Ureter (tissue), 1 donor: ENCODE data around the gene FGG. TPM values are rescaled to one million over a fixed set of nuclear protein-coding genes. Genes with fewer than 3 reads are reported as not detected.
A peak's percentile ranks its signal among the peaks of the same experiment; 100 is the strongest.

Experiments used
- DNase-seq: peaks from one replicate; pipeline ENCODE4 v3.0.0-alpha.2; 2020; ENCODE audit warnings: low spot score
- total RNA-seq: library from RNA; stranded (reverse); gene quantifications from one replicate; pipeline ENCODE4 v1.2.4, GENCODE V29; 2023
- donor health status: DM: yes; HTN: yes; CAD: no.

FGG gene
- 0.57 TPM for total RNA-seq

- no peak for DNase-seq
These were observed at the start of gene FGG for GRCh38 chr4:154612472-154613414. FGG (minus strand) TSS chr4:154612656; CDS start chr4:154612609, 47 bp downstream.

- DNase-seq: no peak
These were observed 47.6 kb upstream of the FGG start for GRCh38 chr4:154660052-154660451.

GRCh38 chr4:154658680-154659405 is 46.4 kb upstream of the FGG start:
- DNase-seq: no peak

GRCh38 chr4:154643493-154643892 is 31.0 kb upstream of the FGG start:
- no peak for DNase-seq

GRCh38 chr4:154642373-154643009 is 30.0 kb upstream of the FGG start:
- DNase-seq: no peak

GRCh38 chr4:154640999-154641398 is 28.5 kb upstream of the FGG start:
- no peak for DNase-seq

GRCh38 chr4:154634058-154634457 is 21.6 kb upstream of the FGG start:
- no peak for DNase-seq

- no peak for DNase-seq
These were observed 19.4 kb upstream of the FGG start for GRCh38 chr4:154631828-154632227.

GRCh38 chr4:154630324-154630723 is 17.9 kb upstream of the FGG start:
- DNase-seq: no peak

- DNase-seq: peak; percentile 48
These were observed 14.5 kb upstream of the FGG start for GRCh38 chr4:154626793-154627484.

GRCh38 chr4:154625971-154626370 is 13.5 kb upstream of the FGG start:
- DNase-seq: no peak

GRCh38 chr4:154623995-154624394 is 11.5 kb upstream of the FGG start:
- DNase-seq: no peak

GRCh38 chr4:154623436-154623835 is 11.0 kb upstream of the FGG start:
- no peak for DNase-seq

GRCh38 chr4:154622598-154622997 is 10.1 kb upstream of the FGG start:
- no peak for DNase-seq

- no peak for DNase-seq
These were observed 7.7 kb upstream of the FGG start for GRCh38 chr4:154620111-154620510.

- DNase-seq: no peak
These were observed 6.4 kb upstream of the FGG start for GRCh38 chr4:154618708-154619315.

- no peak for DNase-seq
These were observed 5.4 kb upstream of the FGG start for GRCh38 chr4:154617820-154618317.

- DNase-seq: no peak
These were observed 4.3 kb upstream of the FGG start for GRCh38 chr4:154616731-154617130.

- no peak for DNase-seq
These were observed 3.8 kb upstream of the FGG start for GRCh38 chr4:154616287-154616686.

- DNase-seq: no peak
These were observed 2.8 kb upstream of the FGG start for GRCh38 chr4:154615211-154615610.

GRCh38 chr4:154614306-154614705 is 1.9 kb upstream of the FGG start:
- DNase-seq: no peak
